GM23338 (cell line): ENCODE data around the gene GPBP1L1. TPM values are rescaled to one million over a fixed set of nuclear protein-coding genes. Genes with fewer than 3 reads are reported as not detected.

Source experiments
- ATAC-seq: fragments of 200-7000 bp; cut with Tn5 transposase; 3 replicates; pipeline ENCODE4 v1.9.1; 2020
- DNase-seq: peaks from one replicate; pipeline ENCODE4 v3.0.0-alpha.2; 2015; ENCODE audit warnings: low spot score
- H2AFZ ChIP-seq: fragments of 200-600 bp; sonication (generic); 2 replicates; pipeline ENCODE4 v1.8.0; 2016; ENCODE audit warnings: antibody characterized with exemption, mild to moderate bottlenecking, moderate library complexity
- H3F3A ChIP-seq: fragments of 200-600 bp; sonication (generic); replicated peaks from 2 replicates; pipeline ENCODE4 v1.8.0; 2017; ENCODE audit warnings: antibody characterized with exemption, mixed run types, low read depth
- H3K27ac ChIP-seq: fragments of 200-600 bp; sonication (generic); 2 replicates; pipeline ENCODE4 v1.6.1; 2016; ENCODE audit warnings: low read depth
- H3K27me3 ChIP-seq: fragments of 200-600 bp; sonication (generic); 2 replicates; pipeline ENCODE4 v1.8.0; 2016; ENCODE audit warnings: mild to moderate bottlenecking, mixed run types, moderate library complexity; ENCODE audit not compliant: insufficient read depth
- H3K36me3 ChIP-seq: fragments of 200-600 bp; sonication (generic); 2 replicates; pipeline ENCODE4 v1.8.0; 2016; ENCODE audit warnings: mild to moderate bottlenecking; ENCODE audit not compliant: insufficient read depth
- H3K4me1 ChIP-seq: fragments of 200-600 bp; sonication (generic); 2 replicates; pipeline ENCODE4 v1.8.0; 2016; ENCODE audit warnings: mild to moderate bottlenecking, moderate library complexity; ENCODE audit not compliant: insufficient read depth
- H3K4me2 ChIP-seq: fragments of 200-600 bp; sonication (generic); 2 replicates; pipeline ENCODE4 v1.7.1; 2017; ENCODE audit warnings: mixed run types
- H3K4me3 ChIP-seq: fragments of 200-600 bp; sonication (generic); 2 replicates; pipeline ENCODE4 v1.6.1; 2016; ENCODE audit warnings: mixed run types
- H3K79me2 ChIP-seq: fragments of 200-600 bp; sonication (generic); replicated peaks from 2 replicates; pipeline ENCODE4 v1.8.0; 2017; ENCODE audit warnings: mild to moderate bottlenecking; ENCODE audit not compliant: insufficient read depth
- H3K9me2 ChIP-seq: fragments of 200-600 bp; sonication (generic); 2 replicates; pipeline ENCODE4 v1.8.0; 2017; ENCODE audit not compliant: insufficient read depth
- H4K20me1 ChIP-seq: fragments of 200-600 bp; sonication (generic); replicated peaks from 2 replicates; pipeline ENCODE4 v1.8.0; 2017; ENCODE audit warnings: mild to moderate bottlenecking; ENCODE audit not compliant: insufficient read depth
- H3K27ac Mint-ChIP-seq: 2 replicates; pipeline ENCODE4 v1.8.0; 2020; ENCODE audit warnings: inconsistent platforms, mild to moderate bottlenecking, moderate library complexity, mixed read lengths
- H3K27me3 Mint-ChIP-seq: 3 replicates; pipeline ENCODE4 v1.8.0; 2022; ENCODE audit warnings: low read depth, mild to moderate bottlenecking, moderate library complexity, mixed read lengths, inconsistent platforms; ENCODE audit not compliant: insufficient read depth, poor library complexity
- H3K36me3 Mint-ChIP-seq: 3 replicates; pipeline ENCODE4 v1.8.0; 2021; ENCODE audit warnings: low read depth, mild to moderate bottlenecking, inconsistent platforms, moderate library complexity, mixed read lengths
- H3K4me1 Mint-ChIP-seq: 3 replicates; pipeline ENCODE4 v1.8.0; 2020; ENCODE audit warnings: mild to moderate bottlenecking, inconsistent platforms, mixed read lengths
- H3K4me3 Mint-ChIP-seq: 3 replicates; pipeline ENCODE4 v1.8.0; 2021; ENCODE audit warnings: moderate library complexity, mild to moderate bottlenecking, inconsistent platforms, mixed read lengths
- H3K9me3 Mint-ChIP-seq: 3 replicates; pipeline ENCODE4 v1.8.0; 2020; ENCODE audit warnings: moderate library complexity, mild to moderate bottlenecking, inconsistent platforms, mixed read lengths
- CTCF ChIP-seq, 2 experiments: fragments of 200-600 bp in 1 of 2; sonication (generic) in 1 of 2; conservative IDR thresholded peaks; 2 replicates each; pipeline versions ENCODE4 v1.5.1 to v1.6.1; 2016 to 2017; ENCODE audit warnings: antibody characterized with exemption in 2 of 2, low read depth in 2 of 2, mild to moderate bottlenecking in 2 of 2, moderate library complexity in 1 of 2
- NANOG ChIP-seq: IDR thresholded peaks from 2 replicates; pipeline ENCODE4 v1.6.1; 2016; ENCODE audit warnings: antibody characterized with exemption, borderline replicate concordance
- REST ChIP-seq: IDR thresholded peaks from one replicate; pipeline ENCODE4 v1.6.1; 2018; ENCODE audit warnings: antibody characterized with exemption; ENCODE audit not compliant: unreplicated experiment
- STAT1 ChIP-seq: IDR thresholded peaks from one replicate; pipeline ENCODE4 v1.6.1; 2016; ENCODE audit warnings: antibody characterized with exemption; ENCODE audit not compliant: unreplicated experiment
- ZNF331 ChIP-seq: fragments of 250-450 bp; sonication (Bioruptor Pico); IDR thresholded peaks from 2 replicates; pipeline ENCODE4 v1.5.0; 2020; ENCODE audit warnings: low read depth, mild to moderate bottlenecking, moderate library complexity
- ZNF462 ChIP-seq: fragments of 250-450 bp; sonication (Bioruptor Pico); IDR thresholded peaks from 2 replicates; pipeline ENCODE4 v1.5.0; 2020; ENCODE audit warnings: mild to moderate bottlenecking, moderate library complexity
- polyA plus RNA-seq: library from polyadenylated mRNA; unstranded; fragments of >200 nt; fragmentation: Nextera tagmentation; extraction: Ambion mirVana; gene quantifications from 2 replicates; pipeline ENCODE4 v1.2.1, GENCODE V29; 2016
- total RNA-seq: library from RNA; depleted of rRNA; stranded (reverse); fragments of >200 nt; shearing (Covaris generic); gene quantifications from 2 replicates; pipeline ENCODE4 v1.2.3, GENCODE V29; 2014

The GPBP1L1 gene
- total and polyA plus RNA-seq, 2 experiments from 2014 or later, result 61.7 to 117 TPM

- H3K4me1 ChIP-seq, result no peaks in the 10 kb centered on the region
- H3K9me2 ChIP-seq, result no peaks in the 10 kb centered on the region
- peaks cover 78% of the 10 kb centered on the region for H3K36me3 Mint-ChIP-seq
- ATAC-seq (no peak), DNase-seq (no peak)
- no peaks in the 10 kb centered on the region for H3K9me3 Mint-ChIP-seq
- peaks cover 14% of the 10 kb centered on the region for H3K27me3 Mint-ChIP-seq
- no peak overlapping the region for H3K4me3 ChIP-seq
- peaks cover 65% of the 10 kb centered on the region for H3K36me3 ChIP-seq
- peak overlapping the region; percentile 59; the same call in 1 of the 2 replicates for H3K27ac ChIP-seq
- no peak overlapping the region for H3K4me2 ChIP-seq
- H3K4me1 Mint-ChIP-seq, result no peaks in the 10 kb centered on the region; the same call in 2 of the 3 replicates
- peaks cover 71% of the 10 kb centered on the region for H4K20me1 ChIP-seq
- H3K79me2 ChIP-seq, result peaks cover 27% of the 10 kb centered on the region
- H3K4me3 Mint-ChIP-seq, result no peak overlapping the region
- no peaks in the 10 kb centered on the region for H3K27me3 ChIP-seq
- peaks cover 90% of the 10 kb centered on the region for H3F3A ChIP-seq
- H3K27ac Mint-ChIP-seq, result no peak overlapping the region
- TF ChIP-seq STAT1 (no peak), ZNF462 (CRISPR knock-in tag) (no peak), ZNF331 (CRISPR knock-in tag) (no peak), NANOG (no peak), CTCF (conservative IDR thresholded peaks at IDR 0.05; ENCODE audit: low read depth in 2 of 2) (no peak), REST (no peak)
- no peak overlapping the region for H2AFZ ChIP-seq
These were observed 70.4 kb downstream of the GPBP1L1 start for GRCh38 chr1:45615885-45616284.
